Endothelial cell of umbilical vein (primary cell): ENCODE results near the gene GAL. TPM values are rescaled to one million over a fixed set of nuclear protein-coding genes. Genes with fewer than 3 reads are reported as not detected.

ENCODE experiments used
- BruUV-seq: library from RNA; stranded (reverse); fragments of 400-500 nt; replicated peaks from 2 replicates; lab custom pipeline; 2021; lab: Mats Ljungman, UMichigan
- CTCF ChIA-PET: fragments of 300-600, 350-600 bp; sonication (Branson Sonifier 250); formaldehyde crosslinking; loops from one replicate; lab custom pipeline; 2021; ENCODE audit warnings: antibody characterized with exemption, inconsistent platforms; lab: Charles Lee
- POLR2A ChIA-PET: fragments of 300-600, 350-600 bp; sonication (Branson Sonifier 250); formaldehyde crosslinking; loops from one replicate; lab custom pipeline; 2021; ENCODE audit warnings: antibody characterized with exemption, inconsistent platforms; lab: Charles Lee
- DNase-seq: peaks from one replicate; pipeline ENCODE4 v3.0.0-alpha.2; 2011; ENCODE audit warnings: low read depth, low spot score
- FAIRE-seq: peaks from 2 replicates; lab custom pipeline; 2011; peaks lifted over from hg19 to GRCh38; lab: Jason Lieb, UNC
- H2AFZ ChIP-seq: 2 replicates; pipeline ENCODE4 v1.6.0; 2012; ENCODE audit warnings: low read depth, low read length, control low read depth, inconsistent platforms
- H3K27ac ChIP-seq: 2 replicates; pipeline ENCODE4 v1.5.1; 2011; ENCODE audit warnings: low read depth, mild to moderate bottlenecking, control low read depth, low read length, moderate library complexity; ENCODE audit not compliant: insufficient read depth
- H3K27me3 ChIP-seq, 2 experiments: 2 replicates each; pipeline versions ENCODE4 v1.6.0 to v1.6.1; 2011; ENCODE audit warnings: low read length in 2 of 2, mixed read lengths in 1 of 2; ENCODE audit not compliant: control insufficient read depth in 2 of 2, insufficient read depth in 2 of 2
- H3K36me3 ChIP-seq, 2 experiments: 2 replicates in 1 of 2; 3 replicates in 1 of 2; pipeline ENCODE4 v1.5.1; 2011; ENCODE audit warnings: low read length in 2 of 2, mild to moderate bottlenecking in 1 of 2, moderate library complexity in 1 of 2; ENCODE audit not compliant: control insufficient read depth in 2 of 2, insufficient read depth in 2 of 2; ENCODE audit errors: extremely low read depth in 1 of 2
- H3K4me1 ChIP-seq: 3 replicates; pipeline ENCODE4 v1.5.1; 2011; ENCODE audit warnings: mild to moderate bottlenecking, low read length; ENCODE audit not compliant: control insufficient read depth, insufficient read depth; ENCODE audit errors: extremely low read depth
- H3K4me2 ChIP-seq: 2 replicates; pipeline ENCODE4 v1.6.1; 2011; ENCODE audit warnings: low read length, control low read depth, mixed read lengths; ENCODE audit not compliant: insufficient read depth
- H3K4me3 ChIP-seq, 3 experiments: fragments of 200-600 bp in 1 of 3; sonication (generic), shearing (Covaris generic) in 1 of 3; replicated peaks in 1 of 3; 2 replicates each; pipeline ENCODE4 v1.5.1; 2011 to 2016; ENCODE audit warnings: control low read depth in 3 of 3, low read length in 3 of 3, mild to moderate bottlenecking in 2 of 3, inconsistent platforms in 1 of 3, low read depth in 1 of 3, moderate library complexity in 1 of 3; ENCODE audit not compliant: insufficient read depth in 1 of 3
- H3K79me2 ChIP-seq: 2 replicates; pipeline ENCODE4 v1.6.0; 2012; ENCODE audit warnings: low read length, inconsistent platforms; ENCODE audit not compliant: control insufficient read depth, insufficient read depth
- H3K9ac ChIP-seq: replicated peaks from 2 replicates; pipeline ENCODE3; 2011; ENCODE audit warnings: low read length, control low read depth; ENCODE audit not compliant: insufficient read depth; ENCODE audit errors: extremely low read depth
- H3K9me1 ChIP-seq: replicated peaks from 3 replicates; pipeline ENCODE4 v1.6.0; 2011; ENCODE audit warnings: mild to moderate bottlenecking, low read length; ENCODE audit not compliant: control insufficient read depth, insufficient read depth; ENCODE audit errors: extremely low read depth
- H3K9me3 ChIP-seq: replicated peaks from 2 replicates; pipeline ENCODE4 v1.5.1; 2012; ENCODE audit warnings: low read length, inconsistent platforms; ENCODE audit not compliant: control insufficient read depth, insufficient read depth
- H4K20me1 ChIP-seq: replicated peaks from 2 replicates; pipeline ENCODE3; 2011; ENCODE audit warnings: mild to moderate bottlenecking, low read length; ENCODE audit not compliant: control insufficient read depth, insufficient read depth; ENCODE audit errors: extremely low read depth
- CTCF ChIP-seq, 2 donors: IDR thresholded peaks; 1 replicate in 1 of 2; 2 replicates in 1 of 2; pipeline ENCODE4 v1.5.1; 2011; ENCODE audit warnings: low read length in 2 of 2, mild to moderate bottlenecking in 2 of 2, moderate library complexity in 2 of 2, control low read depth in 1 of 2, inconsistent platforms in 1 of 2, low read depth in 1 of 2; ENCODE audit not compliant: insufficient read depth in 1 of 2; ENCODE audit errors: extremely low read depth in 1 of 2
- EZH2 ChIP-seq: IDR thresholded peaks from 2 replicates; pipeline ENCODE4 v1.6.1; 2012; ENCODE audit warnings: borderline replicate concordance, low read depth, mild to moderate bottlenecking, moderate library complexity, low read length, inconsistent platforms; ENCODE audit not compliant: severe bottlenecking
- FOS ChIP-seq: IDR thresholded peaks from 2 replicates; pipeline ENCODE4 v1.6.1; 2011; ENCODE audit warnings: mild to moderate bottlenecking, low read length, moderate library complexity, borderline replicate concordance; ENCODE audit not compliant: insufficient read depth
- GATA2 ChIP-seq: IDR thresholded peaks from 2 replicates; pipeline ENCODE4 v1.7.0; 2011; ENCODE audit warnings: low read depth, mild to moderate bottlenecking, moderate library complexity, mixed read lengths, low read length; ENCODE audit not compliant: insufficient read length, insufficient read depth
- POLR2A ChIP-seq: IDR thresholded peaks from 2 replicates; pipeline ENCODE4 v1.6.1; 2012; ENCODE audit warnings: low read depth, mild to moderate bottlenecking, control low read depth, low read length
- dilution Hi-C: fragments of 300-500 bp; cut with MboI; formaldehyde crosslinking; loops from one replicate; pipeline ENCODE4 v1.15.0; 2019; ENCODE audit warnings: low sequenced_read_pairs; ENCODE audit not compliant: extremely low pct_ligation_motif_present
- intact Hi-C: fragments of 100-400 bp; cut with micrococcal nuclease; formaldehyde crosslinking; loops from one replicate; pipeline ENCODE4 v1.10.0; 2022
- polyA plus RNA-seq, 4 experiments: library from polyadenylated mRNA; depleted of rRNA in 3 of 4; stranded (reverse) in 3 of 4; unstranded in 1 of 4; fragments of >200 nt; gene quantifications; 2 replicates each; pipeline versions ENCODE4 v1.2.1 to v1.2.3, GENCODE V29; 2011 to 2012; ENCODE audit warnings: missing spikeins in 1 of 4
- total RNA-seq: library from RNA; stranded (reverse); gene quantifications from 2 replicates; pipeline ENCODE4 v1.2.3, GENCODE V29; 2021

The GAL gene
- total and polyA plus RNA-seq, 2 donors (not counting 3 experiments of a cell fraction or from before 2014, with no cell fraction given) = 1.2 to 9.8 TPM

GRCh38 chr11:68653486-68654430 lies 30.6 kb upstream of the GAL start:
- Histone ChIP-seq H4K20me1 (no peaks in the 10 kb centered on the region), H3K27ac (no peak overlapping the region), H3K36me3 (no peaks in the 10 kb centered on the region), H3K9me3 (no peaks in the 10 kb centered on the region), H2AFZ (no peak overlapping the region), H3K4me3 (no peak overlapping the region), H3K9ac (no peak overlapping the region), H3K4me1 (no peaks in the 10 kb centered on the region), H3K79me2 (no peaks in the 10 kb centered on the region), H3K27me3 (peaks cover 2 to 7% of the 10 kb centered on the region in 2 experiments), H3K9me1 (no peaks in the 10 kb centered on the region), H3K4me2 (no peak overlapping the region)
- TF ChIP-seq GATA2 (no peak), EZH2 (no peak), POLR2A (no peak), CTCF (IDR thresholded peaks at IDR 0.05; ENCODE audit: extremely low read depth in 1 of 2, insufficient read depth in 1 of 2, low read depth in 1 of 2, low read length in 2 of 2) (no peak), FOS (no peak)
- BruUV-seq = no TSS peak
- intact Hi-C loops = loop anchor here (5.0 kb wide), 1 partner anchor 34 kb away; no protein-coding TSS in a partner anchor
- dilution Hi-C loops = no loop called here
- ChIA-PET POLR2A (no interaction called here), CTCF (no interaction called here)
- DNase-seq (no peak), FAIRE-seq (no peak)
